K562 (cell line): ENCODE results near the gene MRPL3. TPM values are rescaled to one million over a fixed set of nuclear protein-coding genes. Genes with fewer than 3 reads are reported as not detected.
"Not testable (repeated sequence)": the region's sequence is repeated elsewhere in the genome, so short reads cannot be mapped to it uniquely, and the experiment has no call there.

Source experiments
- ATAC-seq: fragments of 200-7000 bp; cut with Tn5 transposase; 3 replicates; pipeline ENCODE4 v1.9.1; 2020; ENCODE audit warnings: moderate library complexity
- BruUV-seq: library from RNA; stranded (reverse); fragments of 400-500 nt; replicated peaks from 2 replicates; lab custom pipeline; 2021; lab: Mats Ljungman, UMichigan
- CTCF ChIA-PET: fragments of 300-600 bp; formaldehyde crosslinking; extraction: SDS; loops from one replicate; lab custom pipeline; 2021; ENCODE audit warnings: low intra/inter-chr PET ratio; lab: Yijun Ruan, JAX
- POLR2A ChIA-PET: fragments of 300-600, 350-650 bp; sonication (Branson Sonifier 250); formaldehyde crosslinking; extraction: SDS; loops from one replicate; lab custom pipeline; 2021; ENCODE audit warnings: antibody characterized with exemption, inconsistent platforms; lab: Yijun Ruan, JAX
- DNase-seq, 4 experiments: peaks; one replicate each; pipeline versions ENCODE4 v3.0.0 to v3.0.0-alpha.2; 2011 to 2018; ENCODE audit warnings: low spot score in 3 of 4, mixed read lengths in 3 of 4; ENCODE audit errors: extremely low read depth in 1 of 4
- FAIRE-seq: peaks from 2 replicates; lab custom pipeline; 2011; peaks lifted over from hg19 to GRCh38; lab: Jason Lieb, UNC
- H2AFZ ChIP-seq: 2 replicates; pipeline ENCODE4 v1.6.0; 2011; ENCODE audit warnings: low read depth, low read length, control low read depth, inconsistent platforms
- H3K27ac ChIP-seq: fragments of 200-600 bp; 3 replicates; pipeline ENCODE4 v1.8.0; 2011; ENCODE audit warnings: low read depth, mild to moderate bottlenecking, control low read depth, inconsistent platforms, low read length, moderate library complexity, mixed read lengths; ENCODE audit errors: extremely low read depth
- H3K27me3 ChIP-seq, 2 experiments: fragments of 300-600 bp in 1 of 2; 2 replicates in 1 of 2; 3 replicates in 1 of 2; pipeline versions ENCODE4 v1.6.0 to v1.8.0; 2011; ENCODE audit warnings: inconsistent platforms in 2 of 2, low read length in 2 of 2, mild to moderate bottlenecking in 1 of 2, mixed read lengths in 1 of 2, moderate library complexity in 1 of 2; ENCODE audit not compliant: control insufficient read depth in 2 of 2, insufficient read depth in 2 of 2
- H3K36me3 ChIP-seq: fragments of 300-600 bp; 3 replicates; pipeline ENCODE4 v1.8.0; 2011; ENCODE audit warnings: mild to moderate bottlenecking, low read length, inconsistent platforms; ENCODE audit not compliant: control insufficient read depth, insufficient read depth
- H3K4me1 ChIP-seq, 2 experiments: fragments of 200-600 bp in 1 of 2; replicated peaks in 1 of 2; 2 replicates in 1 of 2; 3 replicates in 1 of 2; pipeline versions ENCODE4 v1.5.1 to v1.8.0; 2011; ENCODE audit warnings: inconsistent platforms in 2 of 2, low read length in 2 of 2, mild to moderate bottlenecking in 1 of 2, mixed read lengths in 1 of 2, moderate library complexity in 1 of 2; ENCODE audit not compliant: control insufficient read depth in 2 of 2, insufficient read depth in 2 of 2
- H3K4me2 ChIP-seq: 2 replicates; pipeline ENCODE4 v1.6.1; 2011; ENCODE audit warnings: low read length, control low read depth, inconsistent platforms, mixed read lengths; ENCODE audit not compliant: insufficient read depth
- H3K4me3 ChIP-seq: fragments of 200-600 bp; sonication (generic), shearing (Covaris generic); 2 replicates; pipeline ENCODE4 v1.5.1; 2016; ENCODE audit warnings: control low read depth, inconsistent platforms
- H3K79me2 ChIP-seq: fragments of 200-600 bp; 3 replicates; pipeline ENCODE4 v1.8.0; 2011; ENCODE audit warnings: low read length, inconsistent platforms; ENCODE audit not compliant: control insufficient read depth, insufficient read depth
- H3K9ac ChIP-seq, 2 experiments: 2 replicates each; pipeline versions ENCODE4 v1.6.0 to v1.6.1; 2011; ENCODE audit warnings: low read depth in 2 of 2, low read length in 2 of 2, control low read depth in 1 of 2, inconsistent platforms in 1 of 2, mild to moderate bottlenecking in 1 of 2, mixed read lengths in 1 of 2; ENCODE audit not compliant: insufficient read depth in 1 of 2
- H3K9me1 ChIP-seq: one replicate; pipeline ENCODE4 v1.6.0; 2011; ENCODE audit warnings: inconsistent platforms, mild to moderate bottlenecking, low read length, moderate library complexity; ENCODE audit not compliant: control insufficient read depth, insufficient read depth
- H3K9me3 ChIP-seq: replicated peaks from 2 replicates; pipeline ENCODE4 v1.5.1; 2011; ENCODE audit warnings: low read depth, low read length, inconsistent platforms; ENCODE audit not compliant: control insufficient read depth, insufficient read depth
- H4K20me1 ChIP-seq: replicated peaks from 2 replicates; pipeline ENCODE4 v1.6.1; 2011; ENCODE audit warnings: low read length, inconsistent platforms, mixed read lengths; ENCODE audit not compliant: control insufficient read depth, insufficient read depth
- NFYB ChIP-seq: IDR thresholded peaks from 2 replicates; pipeline ENCODE4 v1.6.1; 2011; ENCODE audit warnings: mild to moderate bottlenecking, moderate library complexity; ENCODE audit not compliant: insufficient read length; ENCODE audit errors: extremely low read depth
- NONO ChIP-seq, 2 experiments: fragments of 200-400 bp in 1 of 2; fragments of 450-650 bp in 1 of 2; formaldehyde crosslinking in 1 of 2; IDR thresholded peaks; 2 replicates each; pipeline ENCODE4 v1.6.1; 2017; ENCODE audit warnings: low read depth in 2 of 2, mild to moderate bottlenecking in 2 of 2, moderate library complexity in 2 of 2, low read length in 1 of 2
- POLR2A ChIP-seq: fragments of 450-650 bp; conservative IDR thresholded peaks from 2 replicates; pipeline ENCODE4 v1.6.1; 2016
- SRSF1 ChIP-seq: fragments of 200-400 bp; formaldehyde crosslinking; IDR thresholded peaks from 2 replicates; pipeline ENCODE4 v1.6.1; 2017; ENCODE audit warnings: mild to moderate bottlenecking, low read depth, low read length, moderate library complexity
- WGBS: fragments of 100-300 bp; shearing (Covaris generic); methylation state at CpG from one replicate; pipeline ENCODE4 v1.1.6; 2016; ENCODE audit warnings: low coverage, mixed read lengths; ENCODE audit not compliant: insufficient coverage; ENCODE audit errors: missing lambda C conversion rate; 5-methylcytosine and 5-hydroxymethylcytosine counted together
- in situ Hi-C: fragments of 300-500 bp; cut with MboI; formaldehyde crosslinking; loops from 4 replicates; pipeline ENCODE4 v1.15.0; 2018; ENCODE audit warnings: inconsistent platforms, mixed read lengths
- intact Hi-C: fragments of 100-400 bp; cut with micrococcal nuclease; formaldehyde crosslinking; loops from 2 replicates; pipeline ENCODE4 v1.14.2; 2022
- polyA plus RNA-seq, 8 experiments: library from polyadenylated mRNA; depleted of rRNA in 4 of 8; stranded (reverse) in 5 of 8; unstranded in 3 of 8; fragments of >200 nt; fragmentation: Nextera tagmentation in 2 of 8; fragmentation: Illumina TruSeq in 1 of 8; extraction: Ambion mirVana in 2 of 8; extraction: Trizol in 1 of 8; gene quantifications; 2 replicates each; pipeline versions ENCODE4 v1.2.1 to v1.2.3, GENCODE V29; 2011 to 2014; ENCODE audit warnings: inconsistent platforms in 1 of 8, missing spikeins in 1 of 8
- total RNA-seq, 7 experiments: library from RNA; depleted of rRNA in 6 of 7; stranded (reverse); fragments of >200 nt in 6 of 7; fragmentation: Illumina TruSeq in 2 of 7; extraction: Trizol in 2 of 7; gene quantifications; 2 replicates each; pipeline versions ENCODE4 v1.2.1 to v1.2.3, GENCODE V29; 2011 to 2021; ENCODE audit warnings: low replicate concordance in 1 of 7
- TF ChIP-seq, protein P1 (sequence below): sonication (generic); formaldehyde crosslinking; IDR thresholded peaks from 2 replicates; pipeline ENCODE4 v1.8.1; 2023; ENCODE audit warnings: missing genetic modification reagents, mild to moderate bottlenecking, borderline replicate concordance
- TF ChIP-seq, protein P2 (sequence below), 2 experiments: fragments of 250-450 bp in 1 of 2; fragments of 450-650 bp in 1 of 2; sonication (Bioruptor Pico) in 1 of 2; IDR thresholded peaks; 2 replicates each; pipeline versions ENCODE4 v1.6.1 to v1.8.0; 2016 to 2021; ENCODE audit warnings: mild to moderate bottlenecking in 2 of 2, moderate library complexity in 2 of 2, missing compliant biosample characterization in 1 of 2, missing genetic modification characterization in 1 of 2

MRPL3 gene
- total and polyA plus RNA-seq, 9 of the 15 experiments (the other 6 are each of a cell fraction or from before 2014, with no cell fraction given), result 81.7 to 340 (median 190) TPM

DNA sequence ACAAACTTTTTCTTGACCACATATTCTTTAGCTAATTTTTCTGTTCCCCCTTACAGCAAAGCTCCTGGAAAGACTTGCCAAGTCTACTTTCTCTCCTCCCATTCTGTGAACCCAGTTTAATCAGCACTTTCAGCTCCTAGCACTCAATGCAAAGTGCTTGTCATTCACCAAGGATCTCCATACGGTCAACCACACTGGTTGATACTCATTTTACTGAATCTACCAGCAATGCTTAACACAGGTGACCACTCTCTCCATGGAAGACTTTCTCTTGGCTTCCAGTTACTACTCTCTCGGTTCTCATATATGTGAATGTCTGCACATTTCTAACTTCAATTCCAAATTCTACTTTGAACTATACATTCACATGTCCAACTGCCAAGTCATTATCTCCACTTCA lies 11.7 kb downstream of the MRPL3 start:
- POLR2A ChIA-PET, result interaction anchor here (0.9 to 1.0 kb wide), 2 partner anchors 11 to 20 kb away, joined by 4 read pairs; no protein-coding TSS in a partner anchor
- 94% methylated on average over 2 of the region's 2 CpGs for WGBS
- Histone ChIP-seq H3K27me3 (no peaks in the 10 kb centered on the region), H2AFZ (no peak overlapping the region), H3K9me3 (no peaks in the 10 kb centered on the region), H3K4me2 (no peak overlapping the region), H3K9ac (no peak overlapping the region), H4K20me1 (0 out of 2 replicates have a peak, but pooled peaks cover 8% of the 10 kb centered on the region), H3K36me3 (peaks cover 76% of the 10 kb centered on the region), H3K9me1 (peaks cover 3% of the 10 kb centered on the region), H3K79me2 (peaks cover 31% of the 10 kb centered on the region), H3K27ac (no peak overlapping the region), H3K4me3 (no peak overlapping the region), H3K4me1 (no peaks in the 10 kb centered on the region)
- TF ChIP-seq, protein P1, sequence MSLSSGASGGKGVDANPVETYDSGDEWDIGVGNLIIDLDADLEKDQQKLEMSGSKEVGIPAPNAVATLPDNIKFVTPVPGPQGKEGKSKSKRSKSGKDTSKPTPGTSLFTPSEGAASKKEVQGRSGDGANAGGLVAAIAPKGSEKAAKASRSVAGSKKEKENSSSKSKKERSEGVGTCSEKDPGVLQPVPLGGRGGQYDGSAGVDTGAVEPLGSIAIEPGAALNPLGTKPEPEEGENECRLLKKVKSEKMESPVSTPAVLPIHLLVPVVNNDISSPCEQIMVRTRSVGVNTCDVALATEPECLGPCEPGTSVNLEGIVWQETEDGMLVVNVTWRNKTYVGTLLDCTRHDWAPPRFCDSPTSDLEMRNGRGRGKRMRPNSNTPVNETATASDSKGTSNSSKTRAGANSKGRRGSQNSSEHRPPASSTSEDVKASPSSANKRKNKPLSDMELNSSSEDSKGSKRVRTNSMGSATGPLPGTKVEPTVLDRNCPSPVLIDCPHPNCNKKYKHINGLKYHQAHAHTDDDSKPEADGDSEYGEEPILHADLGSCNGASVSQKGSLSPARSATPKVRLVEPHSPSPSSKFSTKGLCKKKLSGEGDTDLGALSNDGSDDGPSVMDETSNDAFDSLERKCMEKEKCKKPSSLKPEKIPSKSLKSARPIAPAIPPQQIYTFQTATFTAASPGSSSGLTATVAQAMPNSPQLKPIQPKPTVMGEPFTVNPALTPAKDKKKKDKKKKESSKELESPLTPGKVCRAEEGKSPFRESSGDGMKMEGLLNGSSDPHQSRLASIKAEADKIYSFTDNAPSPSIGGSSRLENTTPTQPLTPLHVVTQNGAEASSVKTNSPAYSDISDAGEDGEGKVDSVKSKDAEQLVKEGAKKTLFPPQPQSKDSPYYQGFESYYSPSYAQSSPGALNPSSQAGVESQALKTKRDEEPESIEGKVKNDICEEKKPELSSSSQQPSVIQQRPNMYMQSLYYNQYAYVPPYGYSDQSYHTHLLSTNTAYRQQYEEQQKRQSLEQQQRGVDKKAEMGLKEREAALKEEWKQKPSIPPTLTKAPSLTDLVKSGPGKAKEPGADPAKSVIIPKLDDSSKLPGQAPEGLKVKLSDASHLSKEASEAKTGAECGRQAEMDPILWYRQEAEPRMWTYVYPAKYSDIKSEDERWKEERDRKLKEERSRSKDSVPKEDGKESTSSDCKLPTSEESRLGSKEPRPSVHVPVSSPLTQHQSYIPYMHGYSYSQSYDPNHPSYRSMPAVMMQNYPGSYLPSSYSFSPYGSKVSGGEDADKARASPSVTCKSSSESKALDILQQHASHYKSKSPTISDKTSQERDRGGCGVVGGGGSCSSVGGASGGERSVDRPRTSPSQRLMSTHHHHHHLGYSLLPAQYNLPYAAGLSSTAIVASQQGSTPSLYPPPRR (CRISPR knock-in tag), result no peak
- TF ChIP-seq NFYB (no peak), POLR2A (no peak), NONO (IDR thresholded peaks at IDR 0.05; ENCODE audit: low read depth in 2 of 2, low read length in 1 of 2) (no peak), SRSF1 (no peak)
- TF ChIP-seq, protein P2, sequence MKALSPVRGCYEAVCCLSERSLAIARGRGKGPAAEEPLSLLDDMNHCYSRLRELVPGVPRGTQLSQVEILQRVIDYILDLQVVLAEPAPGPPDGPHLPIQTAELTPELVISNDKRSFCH (CRISPR knock-in tag; IDR thresholded peaks at IDR 0.05), result no peak
- TF ChIP-seq, protein P2 (tag; IDR thresholded peaks at IDR 0.05), result no peak
- intact Hi-C loops (no loop called here), in situ Hi-C loops (loop anchor here (25.0 kb wide), 1 partner anchor 454 kb away; the partner anchor contains the start of genes ASTE1 and NEK11)
- no TSS peak for BruUV-seq
- no peak for FAIRE-seq
- no peak for ATAC-seq
- no peak for DNase-seq
- CTCF ChIA-PET, result no interaction called here

DNA sequence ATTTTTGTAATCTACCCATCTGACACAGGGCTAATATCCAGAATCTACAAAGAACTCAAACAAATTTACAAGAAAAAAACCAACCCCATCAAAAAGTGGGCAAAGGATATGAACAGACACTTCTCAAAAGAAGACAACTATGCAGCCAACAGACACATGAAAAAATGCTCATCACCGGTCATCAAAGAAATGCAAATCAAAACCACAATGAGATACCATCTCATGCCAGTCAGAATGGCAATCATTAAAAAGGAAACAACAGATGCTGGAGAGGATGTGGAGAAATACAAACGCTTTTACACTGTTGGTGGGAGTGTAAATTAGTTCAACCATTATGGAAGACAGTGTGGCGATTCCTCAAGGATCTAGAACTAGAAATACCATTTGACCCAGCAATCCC lies 16.2 kb downstream of the MRPL3 start:
- H3K4me1 ChIP-seq, FAIRE-seq, H2AFZ ChIP-seq, H3K9ac ChIP-seq, H3K27ac ChIP-seq, H3K9me1 ChIP-seq, H3K4me2 ChIP-seq, H3K9me3 ChIP-seq, H3K4me3 ChIP-seq, H4K20me1 ChIP-seq, POLR2A ChIA-PET, ATAC-seq, intact Hi-C loops, DNase-seq, CTCF ChIA-PET, H3K27me3 ChIP-seq, BruUV-seq: not testable (repeated sequence)
- WGBS, result 89% methylated on average over 2 of the region's 3 CpGs
- peaks cover 29% of the 10 kb centered on the region for H3K79me2 ChIP-seq
- peaks cover 62% of the 10 kb centered on the region; the same call in 2 of the 3 replicates for H3K36me3 ChIP-seq
- in situ Hi-C loops, result loop anchor here (25.0 kb wide), 1 partner anchor 449 kb away; the partner anchor contains the start of genes ASTE1 and NEK11
